ENCODE measurements around the gene C6orf132.

The C6orf132 gene

GRCh38 chr6:42177514-42178364 lies 35.3 kb upstream of the C6orf132 start:
- Histone ChIP-seq H2AFZ (ENCODE audit: low read length) (no peak overlapping the region), H3K4me3 (ENCODE audit: low read depth, low read length, poor library complexity, severe bottlenecking) (peak overlapping the region; percentile 10), H3K79me2 (ENCODE audit: insufficient read depth, low read length) (no peaks in the 10 kb centered on the region), H3F3A (ENCODE audit: insufficient read depth, low read length) (no peaks in the 10 kb centered on the region), H3K9me2 (ENCODE audit: low read depth, low read length) (no peaks in the 10 kb centered on the region), H3K9me3 (ENCODE audit: low read length) (no peaks in the 10 kb centered on the region), H3K4me1 (ENCODE audit: insufficient read depth, low read length, severe bottlenecking) (peaks cover 6% of the 10 kb centered on the region), H4K20me1 (ENCODE audit: insufficient read depth, low read length) (no peaks in the 10 kb centered on the region), H3K36me3 (ENCODE audit: insufficient read depth, low read length) (no peaks in the 10 kb centered on the region), H3K27ac (ENCODE audit: low read depth, low read length, poor library complexity, severe bottlenecking) (no peak overlapping the region), H3K9ac (ENCODE audit: low read length) (no peak overlapping the region), H3K27me3 (ENCODE audit: insufficient read depth, low read length) (peaks cover 3% of the 10 kb centered on the region; the same call in 1 of the 2 replicates), H3K4me2 (ENCODE audit: low read length) (peak overlapping the region; percentile 53)
- TF ChIP-seq CTCF (IDR thresholded peaks at IDR 0.05; ENCODE audit: low read length) (no peak), EZH2 (IDR thresholded peaks at IDR 0.05; ENCODE audit: borderline replicate concordance, low read length) (no peak)

GRCh38 chr6:42176981-42177380 lies 34.6 kb upstream of the C6orf132 start:
- Histone ChIP-seq H3K9ac (ENCODE audit: low read length) (no peak overlapping the region), H3K4me2 (ENCODE audit: low read length) (no peak overlapping the region), H4K20me1 (ENCODE audit: insufficient read depth, low read length) (no peaks in the 10 kb centered on the region), H3K79me2 (ENCODE audit: insufficient read depth, low read length) (no peaks in the 10 kb centered on the region), H3K27ac (ENCODE audit: low read depth, low read length, poor library complexity, severe bottlenecking) (no peak overlapping the region), H3K4me3 (ENCODE audit: low read depth, low read length, poor library complexity, severe bottlenecking) (no peak overlapping the region), H3K4me1 (ENCODE audit: insufficient read depth, low read length, severe bottlenecking) (peaks cover 6% of the 10 kb centered on the region), H3F3A (ENCODE audit: insufficient read depth, low read length) (no peaks in the 10 kb centered on the region), H3K9me3 (ENCODE audit: low read length) (no peaks in the 10 kb centered on the region), H3K9me2 (ENCODE audit: low read depth, low read length) (no peaks in the 10 kb centered on the region), H3K36me3 (ENCODE audit: insufficient read depth, low read length) (no peaks in the 10 kb centered on the region), H2AFZ (ENCODE audit: low read length) (no peak overlapping the region), H3K27me3 (ENCODE audit: insufficient read depth, low read length) (peaks cover 3% of the 10 kb centered on the region; the same call in 1 of the 2 replicates)
- TF ChIP-seq EZH2 (IDR thresholded peaks at IDR 0.05; ENCODE audit: borderline replicate concordance, low read length) = no peak
- no peak for TF ChIP-seq CTCF (IDR thresholded peaks at IDR 0.05; ENCODE audit: low read length)

GRCh38 chr6:42175860-42176259 lies 33.4 kb upstream of the C6orf132 start:
- peaks cover 3% of the 10 kb centered on the region; the same call in 1 of the 2 replicates for H3K27me3 ChIP-seq (ENCODE audit: insufficient read depth, low read length)
- H3K27ac ChIP-seq (ENCODE audit: low read depth, low read length, poor library complexity, severe bottlenecking) = no peak overlapping the region
- H4K20me1 ChIP-seq (ENCODE audit: insufficient read depth, low read length) = no peaks in the 10 kb centered on the region
- no peak overlapping the region for H3K4me3 ChIP-seq (ENCODE audit: low read depth, low read length, poor library complexity, severe bottlenecking)
- H3K9ac ChIP-seq (ENCODE audit: low read length) = no peak overlapping the region
- no peaks in the 10 kb centered on the region for H3K9me3 ChIP-seq (ENCODE audit: low read length)
- H3K79me2 ChIP-seq (ENCODE audit: insufficient read depth, low read length) = no peaks in the 10 kb centered on the region
- no peak overlapping the region for H2AFZ ChIP-seq (ENCODE audit: low read length)
- no peak overlapping the region for H3K4me2 ChIP-seq (ENCODE audit: low read length)
- H3F3A ChIP-seq (ENCODE audit: insufficient read depth, low read length) = no peaks in the 10 kb centered on the region
- H3K4me1 ChIP-seq (ENCODE audit: insufficient read depth, low read length, severe bottlenecking) = peaks cover 6% of the 10 kb centered on the region
- H3K36me3 ChIP-seq (ENCODE audit: insufficient read depth, low read length) = no peaks in the 10 kb centered on the region
- no peaks in the 10 kb centered on the region for H3K9me2 ChIP-seq (ENCODE audit: low read depth, low read length)
- TF ChIP-seq EZH2 (IDR thresholded peaks at IDR 0.05; ENCODE audit: borderline replicate concordance, low read length) = no peak
- TF ChIP-seq CTCF (IDR thresholded peaks at IDR 0.05; ENCODE audit: low read length) = peak; percentile 46; the same call in 1 of the 2 replicates

Measured in OCI-LY1 (cell line).